Pons (tissue), 1 donor: ENCODE results near the gene SHB.

ENCODE experiments used
- DNase-seq: peaks from one replicate; pipeline ENCODE4 v3.0.0-alpha.2; 2016; ENCODE audit warnings: low spot score

The SHB gene

GRCh38 chr9:38068701-38069628, at the start of gene SHB:
TSS of gene SHB (minus strand) at chr9:38069227. CDS start at chr9:38068645, 582 bp downstream.
- peak; percentile 73 for DNase-seq

GRCh38 chr9:38117651-38118050, 48.6 kb upstream of the SHB start:
- no peak for DNase-seq

GRCh38 chr9:38114905-38115304, 45.9 kb upstream of the SHB start:
- no peak for DNase-seq

GRCh38 chr9:38112456-38112855, 43.4 kb upstream of the SHB start:
- DNase-seq: no peak

GRCh38 chr9:38112049-38112448, 43.0 kb upstream of the SHB start:
- no peak for DNase-seq

- DNase-seq: no peak
Observed at GRCh38 chr9:38110476-38110875, 41.4 kb upstream of the SHB start.

GRCh38 chr9:38109601-38110000, 40.6 kb upstream of the SHB start:
- DNase-seq: no peak

GRCh38 chr9:38108326-38108725, 39.3 kb upstream of the SHB start:
- no peak for DNase-seq

- no peak for DNase-seq
Observed at GRCh38 chr9:38107811-38108304, 38.8 kb upstream of the SHB start.

GRCh38 chr9:38107405-38107804, 38.4 kb upstream of the SHB start:
- no peak for DNase-seq

GRCh38 chr9:38106488-38106887, 37.5 kb upstream of the SHB start:
- no peak for DNase-seq

GRCh38 chr9:38103340-38103739, 34.3 kb upstream of the SHB start:
- no peak for DNase-seq

- DNase-seq: no peak
Observed at GRCh38 chr9:38101423-38101822, 32.4 kb upstream of the SHB start.

- no peak for DNase-seq
Observed at GRCh38 chr9:38096238-38096805, 27.3 kb upstream of the SHB start.

GRCh38 chr9:38094165-38094564, 25.1 kb upstream of the SHB start:
- DNase-seq: no peak

GRCh38 chr9:38092656-38093055, 23.6 kb upstream of the SHB start:
- no peak for DNase-seq

- DNase-seq: no peak
Observed at GRCh38 chr9:38092200-38092524, 23.1 kb upstream of the SHB start.

GRCh38 chr9:38091310-38092199, 22.5 kb upstream of the SHB start:
- DNase-seq: no peak

- DNase-seq: no peak
Observed at GRCh38 chr9:38090170-38090569, 21.1 kb upstream of the SHB start.

GRCh38 chr9:38089387-38090165, 20.5 kb upstream of the SHB start:
- no peak for DNase-seq

GRCh38 chr9:38088006-38088925, 19.2 kb upstream of the SHB start:
- DNase-seq: peak; percentile 49
